ENCODE results near the gene PCYT2. TPM values are rescaled to one million over a fixed set of nuclear protein-coding genes. Genes with fewer than 3 reads are reported as not detected.

The PCYT2 gene
- total and polyA plus RNA-seq, 10 of the 15 experiments (the other 5 are each of a cell fraction or from before 2014, with no cell fraction given): 0.63 to 72.0 (median 45.0) TPM

DNA sequence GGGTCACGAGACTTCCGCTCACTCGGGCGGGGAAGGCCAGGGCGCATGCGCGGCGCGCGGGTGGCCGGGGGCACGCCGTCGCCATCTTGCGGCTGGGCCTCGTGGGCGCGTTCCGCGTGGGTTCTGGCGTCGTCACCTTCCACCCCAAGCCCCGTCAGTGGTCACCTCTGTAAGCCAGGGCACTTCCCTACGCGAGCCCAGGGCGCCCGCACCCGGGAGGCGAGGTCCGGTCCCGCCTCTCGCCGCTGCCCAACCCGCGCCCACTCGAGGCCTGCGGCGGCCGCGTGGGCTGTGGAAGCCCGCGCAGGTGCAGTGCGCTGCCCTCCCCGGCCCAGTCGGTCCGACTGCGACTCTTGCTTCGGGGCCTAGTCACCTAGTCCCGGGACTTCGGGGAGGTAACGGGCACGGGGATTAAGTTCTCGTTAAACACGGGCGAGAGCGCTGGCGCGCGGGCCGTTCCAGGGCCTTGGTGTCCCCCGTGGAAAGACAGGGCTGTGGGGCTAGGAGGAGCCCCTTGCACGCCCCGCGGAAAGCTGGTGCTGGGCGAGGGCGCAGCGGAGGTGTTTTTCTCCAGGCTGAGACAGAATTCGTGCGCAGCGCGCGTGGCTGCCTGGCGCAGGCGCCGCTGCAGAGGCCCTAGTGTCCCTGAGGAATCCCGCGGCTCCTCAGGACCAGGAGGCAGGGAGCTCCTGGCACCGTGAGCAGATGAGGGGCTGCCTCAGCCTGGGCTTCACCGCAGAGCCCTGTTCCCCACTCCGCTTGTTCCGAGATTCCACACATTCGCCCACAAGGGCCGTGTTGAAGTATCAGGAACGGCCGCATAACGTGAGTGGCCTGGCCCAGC is 39.6 kb downstream of the PCYT2 start (continued):
- TF ChIP-seq, protein P1, sequence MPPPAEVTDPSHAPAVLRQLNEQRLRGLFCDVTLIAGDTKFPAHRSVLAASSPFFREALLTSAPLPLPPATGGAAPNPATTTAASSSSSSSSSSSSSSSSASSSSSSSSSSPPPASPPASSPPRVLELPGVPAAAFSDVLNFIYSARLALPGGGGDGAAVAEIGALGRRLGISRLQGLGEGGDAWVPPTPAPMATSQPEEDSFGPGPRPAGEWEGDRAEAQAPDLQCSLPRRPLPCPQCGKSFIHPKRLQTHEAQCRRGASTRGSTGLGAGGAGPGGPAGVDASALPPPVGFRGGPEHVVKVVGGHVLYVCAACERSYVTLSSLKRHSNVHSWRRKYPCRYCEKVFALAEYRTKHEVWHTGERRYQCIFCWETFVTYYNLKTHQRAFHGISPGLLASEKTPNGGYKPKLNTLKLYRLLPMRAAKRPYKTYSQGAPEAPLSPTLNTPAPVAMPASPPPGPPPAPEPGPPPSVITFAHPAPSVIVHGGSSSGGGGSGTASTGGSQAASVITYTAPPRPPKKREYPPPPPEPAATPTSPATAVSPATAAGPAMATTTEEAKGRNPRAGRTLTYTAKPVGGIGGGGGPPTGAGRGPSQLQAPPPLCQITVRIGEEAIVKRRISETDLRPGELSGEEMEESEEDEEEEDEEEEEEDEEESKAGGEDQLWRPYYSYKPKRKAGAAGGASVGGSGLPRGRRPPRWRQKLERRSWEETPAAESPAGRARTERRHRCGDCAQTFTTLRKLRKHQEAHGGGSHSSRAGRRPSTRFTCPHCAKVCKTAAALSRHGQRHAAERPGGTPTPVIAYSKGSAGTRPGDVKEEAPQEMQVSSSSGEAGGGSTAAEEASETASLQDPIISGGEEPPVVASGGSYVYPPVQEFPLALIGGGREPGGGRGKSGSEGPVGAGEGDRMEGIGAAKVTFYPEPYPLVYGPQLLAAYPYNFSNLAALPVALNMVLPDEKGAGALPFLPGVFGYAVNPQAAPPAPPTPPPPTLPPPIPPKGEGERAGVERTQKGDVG (CRISPR knock-in tag; IDR thresholded peaks at IDR 0.05): 0 out of 2 replicates have a peak, but pooled peaks have one; percentile 32
- TF ChIP-seq NR2C1 (IDR thresholded peaks at IDR 0.05) (peak; percentile 80), KLF5 (IDR thresholded peaks at IDR 0.05; ENCODE audit: partially characterized antibody) (peak; percentile 72), NR2F1 (conservative IDR thresholded peaks at IDR 0.05) (peak; percentile 92), POLR2AphosphoS5 (IDR thresholded peaks at IDR 0.05; ENCODE audit: low read length) (peak; percentile 56; the same call in 1 of the 2 replicates), ZNF384 (IDR thresholded peaks at IDR 0.05; ENCODE audit: borderline replicate concordance, low read depth, low read length) (no peak), EED (IDR thresholded peaks at IDR 0.05; ENCODE audit: low read depth) (peak; percentile 59; the same call in 1 of the 2 replicates), MEF2B (IDR thresholded peaks at IDR 0.05; ENCODE audit: partially characterized antibody, poor library complexity, severe bottlenecking) (peak; percentile 23), TAF1 (IDR thresholded peaks at IDR 0.05; ENCODE audit: borderline replicate concordance, low read depth, low read length) (peak; percentile 80; the same call in 1 of the 2 replicates), POU2F2 (IDR thresholded peaks at IDR 0.05; ENCODE audit: borderline replicate concordance, low read depth, low read length) (peak; percentile 26; the same call in 1 of the 3 replicates), LARP7 (IDR thresholded peaks at IDR 0.05) (peak; percentile 100), MXI1 (IDR thresholded peaks at IDR 0.05; ENCODE audit: low read depth, low read length) (peak; percentile 69), MEF2A (IDR thresholded peaks at IDR 0.05; ENCODE audit: insufficient read depth, low read depth, low read length) (no peak), ATF7 (IDR thresholded peaks at IDR 0.05; ENCODE audit: low read depth) (no peak), ZSCAN29 (IDR thresholded peaks at IDR 0.05) (peak; percentile 62; the same call in 1 of the 2 replicates), YY1 (IDR thresholded peaks at IDR 0.05; ENCODE audit: low read depth, low read length) (peak; percentile 97), RUNX3 (IDR thresholded peaks at IDR 0.05; ENCODE audit: low read length) (peak; percentile 75)
- TF ChIP-seq, protein P2, sequence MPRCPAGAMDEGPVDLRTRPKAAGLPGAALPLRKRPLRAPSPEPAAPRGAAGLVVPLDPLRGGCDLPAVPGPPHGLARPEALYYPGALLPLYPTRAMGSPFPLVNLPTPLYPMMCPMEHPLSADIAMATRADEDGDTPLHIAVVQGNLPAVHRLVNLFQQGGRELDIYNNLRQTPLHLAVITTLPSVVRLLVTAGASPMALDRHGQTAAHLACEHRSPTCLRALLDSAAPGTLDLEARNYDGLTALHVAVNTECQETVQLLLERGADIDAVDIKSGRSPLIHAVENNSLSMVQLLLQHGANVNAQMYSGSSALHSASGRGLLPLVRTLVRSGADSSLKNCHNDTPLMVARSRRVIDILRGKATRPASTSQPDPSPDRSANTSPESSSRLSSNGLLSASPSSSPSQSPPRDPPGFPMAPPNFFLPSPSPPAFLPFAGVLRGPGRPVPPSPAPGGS (IDR thresholded peaks at IDR 0.05; ENCODE audit: borderline replicate concordance, insufficient read depth, low read depth, low read length, poor library complexity, severe bottlenecking): peak; percentile 44
- TF ChIP-seq, protein P3, sequence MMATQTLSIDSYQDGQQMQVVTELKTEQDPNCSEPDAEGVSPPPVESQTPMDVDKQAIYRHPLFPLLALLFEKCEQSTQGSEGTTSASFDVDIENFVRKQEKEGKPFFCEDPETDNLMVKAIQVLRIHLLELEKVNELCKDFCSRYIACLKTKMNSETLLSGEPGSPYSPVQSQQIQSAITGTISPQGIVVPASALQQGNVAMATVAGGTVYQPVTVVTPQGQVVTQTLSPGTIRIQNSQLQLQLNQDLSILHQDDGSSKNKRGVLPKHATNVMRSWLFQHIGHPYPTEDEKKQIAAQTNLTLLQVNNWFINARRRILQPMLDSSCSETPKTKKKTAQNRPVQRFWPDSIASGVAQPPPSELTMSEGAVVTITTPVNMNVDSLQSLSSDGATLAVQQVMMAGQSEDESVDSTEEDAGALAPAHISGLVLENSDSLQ (IDR thresholded peaks at IDR 0.05): peak; percentile 78
- TF ChIP-seq, protein P4, sequence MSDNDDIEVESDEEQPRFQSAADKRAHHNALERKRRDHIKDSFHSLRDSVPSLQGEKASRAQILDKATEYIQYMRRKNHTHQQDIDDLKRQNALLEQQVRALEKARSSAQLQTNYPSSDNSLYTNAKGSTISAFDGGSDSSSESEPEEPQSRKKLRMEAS (IDR thresholded peaks at IDR 0.05; ENCODE audit: low read depth, low read length): peak; percentile 91
- TF ChIP-seq, protein P5, sequence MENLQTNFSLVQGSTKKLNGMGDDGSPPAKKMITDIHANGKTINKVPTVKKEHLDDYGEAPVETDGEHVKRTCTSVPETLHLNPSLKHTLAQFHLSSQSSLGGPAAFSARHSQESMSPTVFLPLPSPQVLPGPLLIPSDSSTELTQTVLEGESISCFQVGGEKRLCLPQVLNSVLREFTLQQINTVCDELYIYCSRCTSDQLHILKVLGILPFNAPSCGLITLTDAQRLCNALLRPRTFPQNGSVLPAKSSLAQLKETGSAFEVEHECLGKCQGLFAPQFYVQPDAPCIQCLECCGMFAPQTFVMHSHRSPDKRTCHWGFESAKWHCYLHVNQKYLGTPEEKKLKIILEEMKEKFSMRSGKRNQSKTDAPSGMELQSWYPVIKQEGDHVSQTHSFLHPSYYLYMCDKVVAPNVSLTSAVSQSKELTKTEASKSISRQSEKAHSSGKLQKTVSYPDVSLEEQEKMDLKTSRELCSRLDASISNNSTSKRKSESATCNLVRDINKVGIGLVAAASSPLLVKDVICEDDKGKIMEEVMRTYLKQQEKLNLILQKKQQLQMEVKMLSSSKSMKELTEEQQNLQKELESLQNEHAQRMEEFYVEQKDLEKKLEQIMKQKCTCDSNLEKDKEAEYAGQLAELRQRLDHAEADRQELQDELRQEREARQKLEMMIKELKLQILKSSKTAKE (IDR thresholded peaks at IDR 0.05; ENCODE audit: low read depth, poor library complexity, severe bottlenecking): no peak

Measured in GM12878 (cell line).